T-cell (primary cell): ENCODE data around the gene SEC14L1. TPM values are rescaled to one million over a fixed set of nuclear protein-coding genes. Genes with fewer than 3 reads are reported as not detected.

Experiments used
- ATAC-seq, 4 experiments: fragments of 200-7000 bp in 3 of 4; fragments of 150-1000 bp in 1 of 4; cut with Tn5 transposase; replicated peaks in 1 of 4; 1 replicate in 3 of 4; 2 replicates in 1 of 4; pipeline ENCODE4 v1.10.0; 2021; ENCODE audit warnings: moderate library complexity in 3 of 4, mild to moderate bottlenecking in 2 of 4, moderate number of reproducible peaks in 1 of 4
- CTCF ChIA-PET, 2 donors: fragments of 300-600 bp; sonication (Branson Sonifier 250); formaldehyde crosslinking; loops; one replicate each; lab custom pipeline; 2022; ENCODE audit warnings: antibody characterized with exemption in 2 of 2; lab: Charles Lee
- POLR2A ChIA-PET, 2 donors: fragments of 300-600 bp; sonication (Branson Sonifier 250); formaldehyde crosslinking; loops; one replicate each; lab custom pipeline; 2022; ENCODE audit warnings: antibody characterized with exemption in 2 of 2; lab: Charles Lee
- DNase-seq, 35 experiments: peaks; one replicate each; pipeline versions ENCODE4 v3.0.0 to v3.0.0-alpha.2; 2013 to 2023
- H3K27ac ChIP-seq: one replicate; pipeline ENCODE4 v1.5.1; 2013; ENCODE audit warnings: low read length
- H3K27me3 ChIP-seq, 2 experiments: replicated peaks in 1 of 2; 1 replicate in 1 of 2; 2 replicates in 1 of 2; pipeline versions ENCODE4 v1.6.1 to v1.7.0; 2013; ENCODE audit warnings: low read length in 1 of 2, mixed read lengths in 1 of 2; ENCODE audit not compliant: control insufficient read depth in 2 of 2, insufficient read depth in 2 of 2; ENCODE audit errors: extremely low read depth in 1 of 2
- H3K36me3 ChIP-seq, 2 donors: 1 replicate in 1 of 2; 2 replicates in 1 of 2; pipeline versions ENCODE4 v1.6.1 to v1.7.0; 2013; ENCODE audit warnings: low read length in 1 of 2; ENCODE audit not compliant: control insufficient read depth in 2 of 2, insufficient read depth in 1 of 2; ENCODE audit errors: extremely low read depth in 1 of 2
- H3K4me1 ChIP-seq, 2 experiments: 1 replicate in 1 of 2; 2 replicates in 1 of 2; pipeline versions ENCODE4 v1.6.1 to v1.7.0; 2013; ENCODE audit warnings: low read length in 2 of 2, mixed read lengths in 1 of 2; ENCODE audit not compliant: insufficient read depth in 2 of 2, control insufficient read depth in 1 of 2; ENCODE audit errors: extremely low read depth in 1 of 2
- H3K4me3 ChIP-seq, 2 donors: 1 replicate in 1 of 2; 2 replicates in 1 of 2; pipeline versions ENCODE4 v1.5.1 to v1.7.0; 2013; ENCODE audit warnings: mild to moderate bottlenecking in 2 of 2, low read length in 1 of 2, moderate library complexity in 1 of 2; ENCODE audit not compliant: control insufficient read depth in 1 of 2; ENCODE audit errors: extremely low read depth in 1 of 2
- H3K9me3 ChIP-seq: 2 replicates; pipeline ENCODE4 v1.7.0; 2013
- H3K27ac Mint-ChIP-seq, 2 donors: one replicate each; pipeline ENCODE4 v1.8.0; 2020 to 2021; ENCODE audit warnings: mild to moderate bottlenecking in 2 of 2, mixed read lengths in 2 of 2
- H3K27me3 Mint-ChIP-seq, 2 donors: one replicate each; pipeline ENCODE4 v1.8.0; 2021 to 2022; ENCODE audit warnings: mixed read lengths in 2 of 2
- H3K36me3 Mint-ChIP-seq: one replicate; pipeline ENCODE4 v1.8.0; 2021; ENCODE audit warnings: mixed read lengths
- H3K4me1 Mint-ChIP-seq, 3 donors: one replicate each; pipeline ENCODE4 v1.8.0; 2020 to 2022; ENCODE audit warnings: mixed read lengths in 3 of 3, mild to moderate bottlenecking in 1 of 3
- H3K4me3 Mint-ChIP-seq, 3 donors: one replicate each; pipeline ENCODE4 v1.8.0; 2020 to 2022; ENCODE audit warnings: mild to moderate bottlenecking in 3 of 3, mixed read lengths in 3 of 3, moderate library complexity in 3 of 3
- H3K9me3 Mint-ChIP-seq, 3 donors: one replicate each; pipeline ENCODE4 v1.8.0; 2020 to 2022; ENCODE audit warnings: mixed read lengths in 3 of 3
- WGBS: methylation state at CpG from one replicate; pipeline ENCODE4 v1.1.5; 2013; ENCODE audit warnings: missing lambda C conversion rate; ENCODE audit not compliant: insufficient coverage; 5-methylcytosine and 5-hydroxymethylcytosine counted together
- total RNA-seq, 35 experiments: library from RNA in 6 of 35; stranded (reverse) in 6 of 35; fragments of 120-200 nt in 1 of 35; gene quantifications; one replicate each; pipeline versions ENCODE4 v1.2.1 to v1.2.4 and lab custom pipeline; 2013 to 2026

SEC14L1 gene
- total RNA-seq, 5 donors from 2014 or later (not counting 1 experiment from before 2014, with no cell fraction given) = 36.9 to 71.6 (median 46.2) TPM

DNA sequence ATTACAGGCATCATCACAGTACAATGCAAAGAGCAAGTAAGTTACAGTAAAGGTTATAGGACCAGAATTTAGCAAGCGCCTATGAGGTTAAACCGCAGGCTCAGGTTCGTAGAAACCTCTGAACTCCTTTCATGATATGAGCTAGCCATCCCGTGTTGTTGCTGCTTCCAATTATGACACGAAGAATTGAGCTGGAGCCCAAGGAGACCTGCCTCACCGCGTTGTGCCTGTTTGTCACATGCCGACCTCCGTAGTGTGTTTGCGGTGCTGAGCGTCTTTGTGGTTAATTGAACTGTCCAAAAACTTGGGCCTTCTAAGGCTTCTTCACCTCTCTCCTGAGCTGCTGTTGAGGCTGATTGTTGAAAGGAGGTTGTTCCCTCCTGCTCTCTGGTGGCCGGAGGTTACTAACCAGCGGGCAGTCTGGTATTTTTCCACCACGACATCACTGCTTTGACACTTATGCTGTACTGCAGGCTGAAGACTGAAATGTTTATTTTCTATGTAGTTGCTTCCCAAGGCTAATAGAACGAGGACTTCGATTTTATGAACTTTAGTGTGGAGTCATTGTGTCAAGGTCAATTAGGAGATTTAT is 67.5 kb downstream of the SEC14L1 start:
- Histone ChIP-seq H3K27ac (no peak overlapping the region), H3K27me3 (no peaks in the 10 kb centered on the region), H3K4me3 (no peak overlapping the region), H3K36me3 (peaks cover 38 to 94% of the 10 kb centered on the region in 2 donors), H3K4me1 (no peaks in the 10 kb centered on the region), H3K9me3 (no peaks in the 10 kb centered on the region)
- Mint-ChIP-seq H3K4me3 (no peak overlapping the region), H3K4me1 (peaks cover 0 to 7% (median 2%) of the 10 kb centered on the region in 3 donors), H3K27ac (no peak overlapping the region), H3K36me3 (peaks cover 78% of the 10 kb centered on the region), H3K9me3 (no peaks in the 10 kb centered on the region), H3K27me3 (no peaks in the 10 kb centered on the region)
- DNase-seq (no peak), ATAC-seq (no peak)
- ChIA-PET CTCF (no interaction called here), POLR2A (interaction anchor here in 1 of 2 donors (0.6 kb wide), 1 partner anchor 71 kb away, joined by 5 read pairs; no protein-coding TSS in a partner anchor)
- 99% methylated on average over 12 of the region's 16 CpGs for WGBS

DNA sequence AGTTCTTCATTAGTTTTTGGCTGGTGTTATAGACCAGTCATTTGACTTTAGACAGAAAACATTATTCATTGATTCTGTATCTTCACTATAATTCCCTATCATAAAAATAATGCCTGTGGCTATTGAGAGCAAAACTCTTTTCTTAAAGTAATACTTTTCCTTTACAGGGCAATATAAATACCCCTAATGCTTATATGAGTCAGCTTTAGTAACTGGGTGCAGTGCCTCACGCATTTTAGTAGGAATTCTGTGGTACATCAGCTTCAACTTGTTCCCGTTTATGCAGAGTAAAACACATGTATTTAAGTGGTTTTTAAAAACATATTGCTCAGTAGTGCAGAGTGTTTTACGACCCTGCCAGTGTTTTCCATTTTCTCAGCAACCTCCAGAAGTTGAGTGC is 68.1 kb downstream of the SEC14L1 start:
- H3K4me3 ChIP-seq = no peak overlapping the region
- H3K4me1 ChIP-seq = no peaks in the 10 kb centered on the region
- no peak for DNase-seq
- ChIA-PET POLR2A (no interaction called here), CTCF (no interaction called here)
- peaks cover 34 to 94% of the 10 kb centered on the region in 2 donors for H3K36me3 ChIP-seq
- Mint-ChIP-seq H3K4me1 (peaks cover 0 to 7% (median 2%) of the 10 kb centered on the region in 3 donors), H3K27ac (no peak overlapping the region), H3K9me3 (no peaks in the 10 kb centered on the region), H3K4me3 (no peak overlapping the region), H3K27me3 (no peaks in the 10 kb centered on the region), H3K36me3 (peaks cover 74% of the 10 kb centered on the region)
- no peak overlapping the region for H3K27ac ChIP-seq
- no peaks in the 10 kb centered on the region for H3K9me3 ChIP-seq
- ATAC-seq = no peak
- H3K27me3 ChIP-seq = no peaks in the 10 kb centered on the region
- 78% methylated on average over 1 of the region's 3 CpGs for WGBS

DNA sequence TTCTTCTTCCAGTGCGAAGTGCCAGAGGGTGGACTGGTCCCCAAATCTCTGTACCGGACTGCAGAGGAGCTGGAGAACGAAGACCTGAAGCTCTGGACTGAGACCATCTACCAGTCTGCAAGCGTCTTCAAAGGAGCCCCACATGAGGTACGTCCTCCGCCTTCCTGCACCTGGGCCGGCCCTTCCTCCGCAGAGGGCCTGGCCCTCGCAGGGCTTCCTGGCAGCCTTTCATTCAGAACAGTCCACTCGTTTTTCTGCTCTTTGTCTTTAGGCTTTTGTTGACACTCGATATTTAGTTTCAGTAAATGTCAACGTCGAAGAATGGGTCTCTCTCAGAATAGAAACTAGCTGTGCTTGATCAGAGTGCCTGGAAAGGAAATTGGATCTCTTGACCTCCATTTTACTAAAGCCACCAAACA is 68.6 kb downstream of the SEC14L1 start:
- H3K9me3 ChIP-seq = no peaks in the 10 kb centered on the region
- no peak overlapping the region for H3K27ac Mint-ChIP-seq
- H3K36me3 ChIP-seq = peaks cover 37 to 94% of the 10 kb centered on the region in 2 donors
- no peak overlapping the region for H3K4me3 Mint-ChIP-seq
- H3K27me3 Mint-ChIP-seq = no peaks in the 10 kb centered on the region
- H3K36me3 Mint-ChIP-seq = peaks cover 77% of the 10 kb centered on the region
- H3K4me1 ChIP-seq = no peaks in the 10 kb centered on the region
- ChIA-PET POLR2A (no interaction called here), CTCF (no interaction called here)
- no peak for DNase-seq
- 94% methylated on average over 11 of the region's 13 CpGs for WGBS
- no peak overlapping the region for H3K27ac ChIP-seq
- H3K9me3 Mint-ChIP-seq = no peaks in the 10 kb centered on the region
- ATAC-seq = no peak
- H3K4me1 Mint-ChIP-seq = peaks cover 0 to 7% (median 2%) of the 10 kb centered on the region in 3 donors
- no peaks in the 10 kb centered on the region for H3K27me3 ChIP-seq
- H3K4me3 ChIP-seq = no peak overlapping the region

DNA sequence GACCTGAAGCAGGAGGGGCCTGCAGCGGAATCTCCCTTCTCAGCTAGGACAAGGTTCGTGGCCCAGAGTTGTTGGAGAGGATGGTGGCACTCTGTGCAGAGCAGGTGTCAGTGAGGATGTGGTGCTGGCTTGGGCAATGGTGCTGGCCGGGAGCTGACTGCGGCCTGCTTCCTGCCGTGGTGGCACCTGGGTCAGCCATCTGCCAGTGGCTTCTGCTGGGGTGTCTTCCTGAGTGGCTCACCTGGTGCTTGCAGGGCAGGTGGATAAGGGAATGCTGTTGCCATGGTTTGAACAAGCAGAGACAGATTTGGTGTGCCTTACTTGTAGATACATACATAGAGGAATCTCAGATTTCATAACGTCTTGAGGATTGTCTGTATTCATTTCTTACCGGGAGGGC is 69.6 kb downstream of the SEC14L1 start:
- H3K27me3 Mint-ChIP-seq = no peaks in the 10 kb centered on the region
- H3K27ac Mint-ChIP-seq = no peak overlapping the region
- H3K4me3 Mint-ChIP-seq = no peak overlapping the region
- H3K9me3 Mint-ChIP-seq = no peaks in the 10 kb centered on the region
- no peaks in the 10 kb centered on the region for H3K4me1 ChIP-seq
- H3K9me3 ChIP-seq = no peaks in the 10 kb centered on the region
- H3K4me1 Mint-ChIP-seq = peaks cover 0 to 7% (median 2%) of the 10 kb centered on the region in 3 donors
- no peak for ATAC-seq
- H3K27me3 ChIP-seq = no peaks in the 10 kb centered on the region
- H3K27ac ChIP-seq = no peak overlapping the region
- ChIA-PET POLR2A (no interaction called here), CTCF (no interaction called here)
- peaks cover 74% of the 10 kb centered on the region for H3K36me3 Mint-ChIP-seq
- no peak for DNase-seq
- peaks cover 42 to 90% of the 10 kb centered on the region in 2 donors for H3K36me3 ChIP-seq
- 63% methylated on average over 6 of the region's 7 CpGs for WGBS
- no peak overlapping the region for H3K4me3 ChIP-seq

DNA sequence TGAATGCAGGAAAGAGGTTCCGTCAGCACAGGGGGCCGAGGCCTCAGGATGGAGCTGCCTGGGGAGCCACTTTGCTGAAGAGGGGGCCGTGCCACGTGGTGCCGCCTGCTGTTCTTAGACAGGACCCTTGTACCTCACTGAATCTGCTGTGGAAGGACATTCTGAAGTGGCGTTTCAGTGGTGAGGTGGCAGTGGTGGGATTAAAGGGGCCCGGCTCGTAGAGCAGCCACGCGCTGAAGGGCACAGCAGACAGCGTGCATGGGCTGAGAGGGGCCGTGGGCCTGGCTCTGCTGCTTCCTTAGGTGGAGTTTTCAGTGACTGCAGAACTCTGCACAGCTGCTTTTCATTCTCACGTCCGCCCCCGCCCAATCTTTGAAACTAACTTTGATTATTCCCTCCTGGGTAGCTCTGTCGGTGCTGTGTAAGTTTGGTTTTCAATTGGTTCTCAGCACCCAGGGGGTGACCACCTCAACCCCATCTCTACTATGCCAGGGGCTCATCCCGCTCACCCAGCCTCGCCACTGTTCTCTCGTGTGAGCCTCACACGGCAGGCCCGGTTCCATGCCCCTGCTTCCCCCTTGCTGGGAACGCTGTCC is 70.3 kb downstream of the SEC14L1 start:
- H3K4me1 Mint-ChIP-seq = peaks cover 0 to 7% (median 2%) of the 10 kb centered on the region in 3 donors
- POLR2A ChIA-PET = no interaction called here
- H3K36me3 Mint-ChIP-seq = peaks cover 70% of the 10 kb centered on the region
- no peak overlapping the region for H3K27ac Mint-ChIP-seq
- H3K4me3 Mint-ChIP-seq = no peak overlapping the region
- Histone ChIP-seq H3K27me3 (no peaks in the 10 kb centered on the region), H3K4me3 (no peak overlapping the region), H3K36me3 (peaks cover 42 to 87% of the 10 kb centered on the region in 2 donors), H3K27ac (no peak overlapping the region), H3K9me3 (no peaks in the 10 kb centered on the region), H3K4me1 (no peaks in the 10 kb centered on the region)
- ATAC-seq (no peak), DNase-seq (no peak)
- H3K9me3 Mint-ChIP-seq = no peaks in the 10 kb centered on the region
- CTCF ChIA-PET = no interaction called here
- 96% methylated on average over 16 of the region's 22 CpGs for WGBS
- no peaks in the 10 kb centered on the region for H3K27me3 Mint-ChIP-seq

DNA sequence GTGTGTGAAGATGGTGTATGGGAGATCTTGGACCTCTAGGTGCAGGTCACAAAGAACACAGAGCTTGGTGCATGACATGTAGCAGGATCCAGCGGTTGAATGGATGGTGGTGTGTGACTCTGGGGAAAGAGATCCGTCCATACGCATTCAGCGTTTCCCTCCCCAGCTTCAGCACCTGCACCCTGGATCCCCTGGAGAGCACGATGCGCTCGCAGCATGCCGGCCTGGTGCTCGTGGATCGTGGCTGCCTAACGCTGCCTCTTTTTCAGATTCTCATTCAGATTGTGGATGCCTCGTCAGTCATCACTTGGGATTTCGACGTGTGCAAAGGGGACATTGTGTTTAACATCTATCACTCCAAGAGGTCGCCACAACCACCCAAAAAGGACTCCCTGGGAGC is 70.9 kb downstream of the SEC14L1 start:
- H3K36me3 Mint-ChIP-seq = peaks cover 68% of the 10 kb centered on the region
- H3K27me3 Mint-ChIP-seq = no peaks in the 10 kb centered on the region
- H3K27ac Mint-ChIP-seq = no peak overlapping the region
- H3K9me3 Mint-ChIP-seq = no peaks in the 10 kb centered on the region
- Histone ChIP-seq H3K4me3 (no peak overlapping the region), H3K36me3 (peaks cover 38 to 83% of the 10 kb centered on the region in 2 donors), H3K27me3 (no peaks in the 10 kb centered on the region), H3K4me1 (no peaks in the 10 kb centered on the region), H3K9me3 (no peaks in the 10 kb centered on the region), H3K27ac (no peak overlapping the region)
- ATAC-seq (no peak), DNase-seq (no peak)
- ChIA-PET CTCF (interaction anchor here in 1 of 2 donors (0.6 kb wide), 1 partner anchor 1051 kb away, joined by 8 read pairs; no protein-coding TSS in a partner anchor), POLR2A (interaction anchor here in 1 of 2 donors (0.5 to 0.6 kb wide), 2 partner anchors 43 to 59 kb away, joined by 3 to 4 read pairs; no protein-coding TSS in a partner anchor)
- 97% methylated on average over 12 of the region's 15 CpGs for WGBS
- H3K4me1 Mint-ChIP-seq = peaks cover 0 to 7% (median 2%) of the 10 kb centered on the region in 3 donors
- no peak overlapping the region for H3K4me3 Mint-ChIP-seq
